Measurements from ENCODE around the gene TMEM258.

DNA sequence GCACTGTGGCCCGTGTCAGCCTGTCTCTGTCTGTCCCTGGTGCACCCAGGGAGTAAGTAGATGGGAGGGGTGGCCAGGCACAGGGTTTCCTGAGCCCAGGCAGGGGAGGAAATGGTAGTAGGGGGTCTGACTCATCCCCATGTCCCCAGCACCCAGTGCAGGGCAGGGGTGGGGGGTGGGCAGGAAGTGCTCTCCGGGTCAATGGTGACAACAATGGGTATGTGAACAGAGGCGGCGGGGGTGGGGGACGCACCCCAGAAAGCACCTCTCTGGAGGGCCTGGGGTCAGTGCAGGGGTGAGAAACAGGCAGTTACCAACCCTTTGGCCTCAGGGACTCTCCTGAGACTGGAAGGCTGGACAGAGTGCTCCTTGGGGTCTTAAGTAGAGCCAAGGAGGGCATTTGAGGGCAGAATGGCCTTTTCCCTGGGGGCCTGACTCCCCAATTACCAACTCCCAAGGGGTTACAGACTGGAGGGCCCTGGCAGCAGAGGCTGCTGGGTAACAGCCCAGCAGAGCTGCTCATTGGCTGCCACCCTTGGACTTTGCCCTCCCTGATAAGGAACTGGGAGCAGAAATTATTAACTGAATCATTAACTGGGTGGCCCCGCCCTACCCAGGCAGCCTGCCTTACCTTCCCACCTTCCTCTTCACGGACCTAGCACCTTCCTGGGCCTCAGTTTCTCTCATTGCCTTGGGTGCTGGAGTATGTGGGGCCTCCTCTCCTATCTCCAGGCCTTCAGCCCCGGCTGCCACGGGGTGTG, 35.8 kb downstream of the TMEM258 start:
- TF ChIP-seq, protein P1, sequence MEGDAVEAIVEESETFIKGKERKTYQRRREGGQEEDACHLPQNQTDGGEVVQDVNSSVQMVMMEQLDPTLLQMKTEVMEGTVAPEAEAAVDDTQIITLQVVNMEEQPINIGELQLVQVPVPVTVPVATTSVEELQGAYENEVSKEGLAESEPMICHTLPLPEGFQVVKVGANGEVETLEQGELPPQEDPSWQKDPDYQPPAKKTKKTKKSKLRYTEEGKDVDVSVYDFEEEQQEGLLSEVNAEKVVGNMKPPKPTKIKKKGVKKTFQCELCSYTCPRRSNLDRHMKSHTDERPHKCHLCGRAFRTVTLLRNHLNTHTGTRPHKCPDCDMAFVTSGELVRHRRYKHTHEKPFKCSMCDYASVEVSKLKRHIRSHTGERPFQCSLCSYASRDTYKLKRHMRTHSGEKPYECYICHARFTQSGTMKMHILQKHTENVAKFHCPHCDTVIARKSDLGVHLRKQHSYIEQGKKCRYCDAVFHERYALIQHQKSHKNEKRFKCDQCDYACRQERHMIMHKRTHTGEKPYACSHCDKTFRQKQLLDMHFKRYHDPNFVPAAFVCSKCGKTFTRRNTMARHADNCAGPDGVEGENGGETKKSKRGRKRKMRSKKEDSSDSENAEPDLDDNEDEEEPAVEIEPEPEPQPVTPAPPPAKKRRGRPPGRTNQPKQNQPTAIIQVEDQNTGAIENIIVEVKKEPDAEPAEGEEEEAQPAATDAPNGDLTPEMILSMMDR (IDR thresholded peaks at IDR 0.05), result no peak
- no peak for TF ChIP-seq ZFX (IDR thresholded peaks at IDR 0.05; ENCODE audit: borderline replicate concordance)
